ENCODE results near the gene ZNF418. TPM values are rescaled to one million over a fixed set of nuclear protein-coding genes. Genes with fewer than 3 reads are reported as not detected.
"Not testable (repeated sequence)": the region's sequence is repeated elsewhere in the genome, so short reads cannot be mapped to it uniquely, and the experiment has no call there.

The ZNF418 gene
- total and polyA plus RNA-seq, 2 of the 8 experiments (the other 6 are each of a cell fraction or from before 2014, with no cell fraction given), result 10.5 to 18.8 TPM

GRCh38 chr19:57916168-57916995 is 18.8 kb downstream of the ZNF418 start, which contains the start of gene ZNF417:
TSS of gene ZNF417 (minus strand) at chr19:57916592. CDS start at chr19:57916411, 181 bp downstream.
- peaks cover 5 to 32% (median 10%) of the 10 kb centered on the region in 4 experiments; a peak in 7 of 8 replicates for H3K36me3 ChIP-seq (ENCODE audit: control insufficient read depth in 2 of 4, insufficient read depth in 4 of 4, low read length in 3 of 4)
- not testable (repeated sequence) for H3K9me3 ChIP-seq (ENCODE audit: insufficient read depth in 2 of 2, low read depth in 1 of 2, low read length in 1 of 2); H3K56ac ChIP-seq (replicated peaks; ENCODE audit: insufficient read length, low read depth, low read length); H2BK20ac ChIP-seq (ENCODE audit: low read length); H2BK15ac ChIP-seq (ENCODE audit: low read length); H3K4me1 ChIP-seq (replicated peaks in 1 of 4; ENCODE audit: control insufficient read depth in 3 of 4, insufficient read depth in 4 of 4, low read length in 3 of 4); H4K5ac ChIP-seq (ENCODE audit: insufficient read length, low read depth, low read length); H3K27me3 ChIP-seq (replicated peaks in 1 of 4; ENCODE audit: control insufficient read depth in 3 of 4, extremely low read depth in 1 of 4, insufficient read depth in 3 of 4, low read length in 3 of 4); H4K20me1 ChIP-seq (replicated peaks in 1 of 2; ENCODE audit: control insufficient read depth in 1 of 2, insufficient read depth in 2 of 2, low read length in 2 of 2); H2BK120ac ChIP-seq (replicated peaks; ENCODE audit: low read depth, low read length); H3K23me2 ChIP-seq (ENCODE audit: low read depth, low read length); H2AFZ ChIP-seq (ENCODE audit: low read length); H3K14ac ChIP-seq (ENCODE audit: insufficient read length); H4K91ac ChIP-seq (replicated peaks; ENCODE audit: insufficient read length, low read length); H3K23ac ChIP-seq (ENCODE audit: insufficient read length); H3K79me1 ChIP-seq (ENCODE audit: low read depth, low read length); H3K4ac ChIP-seq (replicated peaks; ENCODE audit: insufficient read length, low read depth, low read length); H2AK5ac ChIP-seq (ENCODE audit: low read depth, low read length); H2BK12ac ChIP-seq (ENCODE audit: low read depth, low read length)
- ChIA-PET POLR2A (ENCODE audit: partially characterized antibody) (interaction anchor here (0.5 to 4.4 kb wide), 26 partner anchors 8 to 293 kb away, joined by 3 to 33 read pairs (median 4); partner anchors contain the start of genes ZNF154, ZNF256, ZNF418 and ZNF606), CTCF (ENCODE audit: partially characterized antibody) (interaction anchor here (0.6 to 1.3 kb wide), 4 partner anchors 17 to 151 kb away, joined by 3 to 5 read pairs (median 4); partner anchors contain the start of gene ZNF418)
- peak within 1 kb of the TSS; percentile 82 to 84 for H3K4me2 ChIP-seq (ENCODE audit: insufficient read depth in 1 of 2, low read depth in 2 of 2, low read length in 2 of 2)
- 0% methylated on average over 51 of the region's 51 CpGs; no CpG with 5 or more reads in 1 of the 2 experiments for WGBS, 2 experiments (ENCODE audit: extremely low coverage in 1 of 2, insufficient coverage in 1 of 2, insufficient read length in 1 of 2, insufficient replicate concordance in 2 of 2, low coverage in 1 of 2, low lambda C conversion rate in 2 of 2, missing lambda C conversion rate in 1 of 2)
- H4K8ac ChIP-seq (ENCODE audit: extremely low read depth, insufficient read depth, low read length), result peak within 1 kb of the TSS; percentile 69; the same call in 1 of the 2 replicates
- DNase-seq (ENCODE audit: low read depth in 1 of 2, low spot score in 2 of 2) (peak; percentile 85 to 92), FAIRE-seq (peak; percentile 90)
- peak within 1 kb of the TSS; percentile 44; the same call in 1 of the 2 replicates for H2BK5ac ChIP-seq (ENCODE audit: low read depth, low read length)
- H3K79me2 ChIP-seq (ENCODE audit: control insufficient read depth in 1 of 2, insufficient read depth in 2 of 2, low read length in 2 of 2), result peaks cover 0 to 30% of the 10 kb centered on the region in 2 experiments; a peak in 2 of 4 replicates
- peak within 1 kb of the TSS; percentile 68 to 92 (median 77) for H3K9ac ChIP-seq (replicated peaks in 1 of 4; ENCODE audit: extremely low read depth in 1 of 4, low read depth in 3 of 4, low read length in 3 of 4)
- peak within 1 kb of the TSS; percentile 43 for H3K27ac ChIP-seq (ENCODE audit: low read depth, low read length)
- H3K4me3 ChIP-seq (ENCODE audit: extremely low read depth in 1 of 4, insufficient read depth in 2 of 4, low read depth in 3 of 4, low read length in 4 of 4), result peak within 1 kb of the TSS; percentile 77 to 90 (median 82)
- H3K18ac ChIP-seq (ENCODE audit: extremely low read depth, low read length), result peak within 1 kb of the TSS; percentile 60; the same call in 1 of the 2 replicates
- peak; percentile 75 for TF ChIP-seq CREB1 (IDR thresholded peaks at IDR 0.05)
- TF ChIP-seq SIN3A (conservative IDR thresholded peaks at IDR 0.05 in 1 of 2, IDR thresholded peaks at IDR 0.05 in 1 of 2; ENCODE audit: low read depth in 1 of 2, low read length in 2 of 2), result peak; percentile 49 to 65; a peak in 1 of 4 replicates
- TF ChIP-seq GABPA (IDR thresholded peaks at IDR 0.05; ENCODE audit: borderline replicate concordance, insufficient read depth, low read length), result peak; percentile 62; the same call in 1 of the 2 replicates
- TF ChIP-seq KDM5A (IDR thresholded peaks at IDR 0.05; ENCODE audit: low read length), result 0 out of 2 replicates have a peak, but pooled peaks have one; percentile 18
- peak; percentile 39 to 47 (median 47) for TF ChIP-seq CTCF (IDR thresholded peaks at IDR 0.05; ENCODE audit: control extremely low read depth in 1 of 3, insufficient read depth in 1 of 3, low read depth in 1 of 3, low read length in 3 of 3)
- TF ChIP-seq SAP30 (IDR thresholded peaks at IDR 0.05; ENCODE audit: insufficient read depth, insufficient replicate concordance, low read length), result peak; percentile 19
- peak; percentile 87 for TF ChIP-seq YY1 (IDR thresholded peaks at IDR 0.05; ENCODE audit: low read depth, low read length)
- TF ChIP-seq EGR1 (IDR thresholded peaks at IDR 0.05; ENCODE audit: borderline replicate concordance, low read depth, low read length), result peak; percentile 21; the same call in 1 of the 2 replicates
